Activated CD4-positive, CD25-positive, alpha-beta regulatory T cell treated with anti-CD3 and anti-CD28 coated beads, Interleukin-2, amount 50 U/mL, for 16 hours (primary cell): ENCODE results near the gene FLNC.

Experiments used
- DNase-seq: peaks from one replicate; pipeline ENCODE4 v3.0.0-alpha.2; 2020; ENCODE audit warnings: low read depth, low spot score

FLNC gene

GRCh38 chr7:128861957-128862570 is 31.9 kb downstream of the FLNC start:
- no peak for DNase-seq

GRCh38 chr7:128862571-128863432 is 32.6 kb downstream of the FLNC start, which contains the start of gene ATP6V1F:
TSS of gene ATP6V1F (plus strand) at chr7:128862856. CDS start at chr7:128862905, 49 bp downstream.
- DNase-seq = peak; percentile 99

GRCh38 chr7:128863433-128863989 is 33.3 kb downstream of the FLNC start:
- no peak for DNase-seq

- DNase-seq = no peak
Measured at GRCh38 chr7:128865303-128865702, 35.1 kb downstream of the FLNC start.

- DNase-seq = no peak
Measured at GRCh38 chr7:128865996-128866877, 36.0 kb downstream of the FLNC start.

- DNase-seq = no peak
Measured at GRCh38 chr7:128867241-128867640, 37.0 kb downstream of the FLNC start.

- no peak for DNase-seq
Measured at GRCh38 chr7:128867842-128868623, 37.8 kb downstream of the FLNC start.

- no peak for DNase-seq
Measured at GRCh38 chr7:128868624-128869137, 38.5 kb downstream of the FLNC start.

- DNase-seq = no peak
Measured at GRCh38 chr7:128869138-128869943, 39.1 kb downstream of the FLNC start.

- no peak for DNase-seq
Measured at GRCh38 chr7:128869944-128870285, 39.7 kb downstream of the FLNC start.

- DNase-seq = no peak
Measured at GRCh38 chr7:128871050-128871449, 40.8 kb downstream of the FLNC start.

- DNase-seq = no peak
Measured at GRCh38 chr7:128872394-128872824, 42.2 kb downstream of the FLNC start.

- DNase-seq = no peak
Measured at GRCh38 chr7:128873234-128873633, 43.0 kb downstream of the FLNC start.

GRCh38 chr7:128874140-128875031 is 44.2 kb downstream of the FLNC start:
- DNase-seq = no peak

GRCh38 chr7:128875523-128875948 is 45.3 kb downstream of the FLNC start:
- no peak for DNase-seq

- no peak for DNase-seq
Measured at GRCh38 chr7:128876127-128876526, 45.9 kb downstream of the FLNC start.

- DNase-seq = no peak
Measured at GRCh38 chr7:128876586-128876977, 46.4 kb downstream of the FLNC start.

GRCh38 chr7:128876978-128877755 is 47.0 kb downstream of the FLNC start:
- no peak for DNase-seq
